Psoas muscle (tissue), 8 donors: Measurements from ENCODE around the gene TXNDC16. TPM values are rescaled to one million over a fixed set of nuclear protein-coding genes. Genes with fewer than 3 reads are reported as not detected.

Experiments used
- ATAC-seq, 4 donors: fragments of 200-7000 bp; cut with Tn5 transposase; one replicate each; pipeline ENCODE4 v1.9.1; 2020; ENCODE audit warnings: moderate library complexity in 3 of 4, mild to moderate bottlenecking in 2 of 4
- DNase-seq, 2 donors: peaks; one replicate each; pipeline ENCODE4 v3.0.0-alpha.2; 2020
- H3K27ac ChIP-seq: fragments of 200-600 bp; one replicate; pipeline ENCODE4 v1.8.0; 2022
- H3K27me3 ChIP-seq, 3 donors: fragments of 200-600 bp in 1 of 3; one replicate each; pipeline versions ENCODE4 v1.6.1 to v1.8.0; 2013 to 2022; ENCODE audit warnings: low read length in 2 of 3, mild to moderate bottlenecking in 2 of 3, moderate library complexity in 1 of 3; ENCODE audit not compliant: insufficient read depth in 3 of 3
- H3K36me3 ChIP-seq, 2 donors: fragments of 200-600 bp in 1 of 2; one replicate each; pipeline versions ENCODE4 v1.6.1 to v1.8.0; 2013 to 2022; ENCODE audit warnings: low read depth in 1 of 2, mild to moderate bottlenecking in 1 of 2, moderate library complexity in 1 of 2; ENCODE audit not compliant: insufficient read depth in 1 of 2
- H3K4me1 ChIP-seq: fragments of 200-600 bp; one replicate; pipeline ENCODE4 v1.8.0; 2022
- H3K4me3 ChIP-seq: fragments of 200-600 bp; one replicate; pipeline ENCODE4 v1.8.0; 2022; ENCODE audit warnings: mild to moderate bottlenecking
- H3K9me3 ChIP-seq: fragments of 200-600 bp; one replicate; pipeline ENCODE4 v1.8.0; 2022
- CTCF ChIP-seq: fragments of 200-600 bp; IDR thresholded peaks from one replicate; pipeline ENCODE4 v1.8.0; 2022; ENCODE audit warnings: antibody characterized with exemption
- WGBS, 3 donors: extraction: QIAGEN DNeasy Blood & Tissue Kit; methylation state at CpG; one replicate each; pipeline versions ENCODE4 v1.1.6 to v1.1.7; 2013; 5-methylcytosine and 5-hydroxymethylcytosine counted together
- intact Hi-C, 2 donors: fragments of 100-400 bp; cut with DNase I; formaldehyde crosslinking; loops; one replicate each; pipeline versions ENCODE4 v1.11.0 to v1.14.2; 2022
- polyA plus RNA-seq, 3 donors: library from polyadenylated mRNA; stranded (reverse); fragments of 200-250 nt; gene quantifications; one replicate each; pipeline ENCODE4 v1.2.3, GENCODE V29; 2013
- total RNA-seq, 4 donors: library from RNA; stranded (reverse); fragmentation: NEBNext Ultra II Directional in 2 of 4; extraction: Animal tissue kit (Norgen Biotek cat#: 25700) in 2 of 4; gene quantifications; one replicate each; pipeline versions ENCODE4 v1.2.1 to v1.2.4, GENCODE V29; 2021 to 2023
- donor health status: healthy with polysubstance abuse.
- donor health status: DM: no; HTN: no; CAD: no; lungs with moderate emphysema.
- donor health status: Bipolar disorder and iron deficiency.
- donor health status: healthy.
- donor health status: DM: yes; HTN: yes; CAD: no.
- donor health status: DM: no; HTN: no; CAD: no.
- donor health status: DM: no; HTN: no; CAD: no.
- donor health status: DM: yes; HTN: yes; CAD: no.

The TXNDC16 gene
- total and polyA plus RNA-seq, 7 donors: 0.42 to 4.2 (median 1.8) TPM

- H3K27me3 ChIP-seq: no peaks in the 10 kb centered on the region
- H3K4me1 ChIP-seq: no peaks in the 10 kb centered on the region
- DNase-seq (no peak), ATAC-seq (no peak)
- H3K9me3 ChIP-seq: no peaks in the 10 kb centered on the region
- H3K27ac ChIP-seq: no peak overlapping the region
- no peak overlapping the region for H3K4me3 ChIP-seq
- no peak for TF ChIP-seq CTCF
- no peaks in the 10 kb centered on the region for H3K36me3 ChIP-seq
- WGBS, 3 donors: 62 to 86% (median 67%) methylated on average over 3 of the region's 3 CpGs
- intact Hi-C loops: no loop called here
Measured at GRCh38 chr14:52400846-52401245, 151.5 kb downstream of the TXNDC16 start.

- intact Hi-C loops: no loop called here
- 43 to 49% (median 46%) methylated on average over 8 of the region's 8 CpGs for WGBS, 3 donors
Measured at GRCh38 chr14:52399921-52400595, 152.2 kb downstream of the TXNDC16 start.

GRCh38 chr14:52399104-52399503 lies 153.2 kb downstream of the TXNDC16 start:
- intact Hi-C loops: no loop called here
- Histone ChIP-seq H3K27me3 (no peaks in the 10 kb centered on the region), H3K4me1 (no peaks in the 10 kb centered on the region), H3K27ac (no peak overlapping the region), H3K36me3 (no peaks in the 10 kb centered on the region), H3K9me3 (no peaks in the 10 kb centered on the region), H3K4me3 (no peak overlapping the region)
- WGBS, 3 donors: 67 to 76% (median 70%) methylated on average over 5 of the region's 5 CpGs
- ATAC-seq: no peak
- no peak for DNase-seq
- no peak for TF ChIP-seq CTCF

More at GRCh38 chr14:52399921-52400595, 152.2 kb downstream of the TXNDC16 start:
- ATAC-seq (no peak), DNase-seq (no peak)
- no peaks in the 10 kb centered on the region for H3K36me3 ChIP-seq
- H3K27me3 ChIP-seq: no peaks in the 10 kb centered on the region
- TF ChIP-seq CTCF: no peak
- H3K4me3 ChIP-seq: no peak overlapping the region
- H3K9me3 ChIP-seq: no peaks in the 10 kb centered on the region
- H3K27ac ChIP-seq: no peak overlapping the region
- H3K4me1 ChIP-seq: no peaks in the 10 kb centered on the region

- WGBS, 3 donors: 77 to 92% (median 81%) methylated on average over 5 of the region's 5 CpGs
- Histone ChIP-seq H3K4me3 (no peak overlapping the region), H3K9me3 (no peaks in the 10 kb centered on the region), H3K27me3 (no peaks in the 10 kb centered on the region), H3K36me3 (no peaks in the 10 kb centered on the region), H3K4me1 (no peaks in the 10 kb centered on the region), H3K27ac (no peak overlapping the region)
- ATAC-seq (no peak), DNase-seq (no peak)
- intact Hi-C loops: no loop called here
- TF ChIP-seq CTCF: no peak
Measured at GRCh38 chr14:52397844-52398243, 154.5 kb downstream of the TXNDC16 start.

- DNase-seq (no peak), ATAC-seq (no peak)
- no peak overlapping the region for H3K4me3 ChIP-seq
- no peak overlapping the region for H3K27ac ChIP-seq
- no peaks in the 10 kb centered on the region for H3K36me3 ChIP-seq
- TF ChIP-seq CTCF: no peak
- intact Hi-C loops: no loop called here
- WGBS, 3 donors: 79 to 88% (median 87%) methylated on average over 3 of the region's 3 CpGs
- H3K4me1 ChIP-seq: no peaks in the 10 kb centered on the region
- H3K9me3 ChIP-seq: no peaks in the 10 kb centered on the region
- H3K27me3 ChIP-seq: no peaks in the 10 kb centered on the region
Measured at GRCh38 chr14:52395728-52396127, 156.6 kb downstream of the TXNDC16 start.
